GM12801 (cell line): ENCODE measurements around the gene MGRN1.

Experiments
- CTCF ChIP-seq: IDR thresholded peaks from one replicate; pipeline ENCODE4 v1.5.1; 2011; ENCODE audit warnings: control low read depth; ENCODE audit not compliant: insufficient read length; ENCODE audit errors: extremely low read depth

The MGRN1 gene

GRCh38 chr16:4659363-4660353 lies 35.0 kb downstream of the MGRN1 start:
- no peak for TF ChIP-seq CTCF

GRCh38 chr16:4660454-4661007 lies 35.9 kb downstream of the MGRN1 start:
- TF ChIP-seq CTCF, result no peak

GRCh38 chr16:4661661-4662060 lies 37.0 kb downstream of the MGRN1 start:
- no peak for TF ChIP-seq CTCF

GRCh38 chr16:4663465-4663776 lies 38.8 kb downstream of the MGRN1 start:
- no peak for TF ChIP-seq CTCF

GRCh38 chr16:4663777-4664465 lies 39.3 kb downstream of the MGRN1 start:
- no peak for TF ChIP-seq CTCF

GRCh38 chr16:4664538-4665418 lies 40.2 kb downstream of the MGRN1 start:
- no peak for TF ChIP-seq CTCF
